ENCODE data around the gene KSR1.

DNA sequence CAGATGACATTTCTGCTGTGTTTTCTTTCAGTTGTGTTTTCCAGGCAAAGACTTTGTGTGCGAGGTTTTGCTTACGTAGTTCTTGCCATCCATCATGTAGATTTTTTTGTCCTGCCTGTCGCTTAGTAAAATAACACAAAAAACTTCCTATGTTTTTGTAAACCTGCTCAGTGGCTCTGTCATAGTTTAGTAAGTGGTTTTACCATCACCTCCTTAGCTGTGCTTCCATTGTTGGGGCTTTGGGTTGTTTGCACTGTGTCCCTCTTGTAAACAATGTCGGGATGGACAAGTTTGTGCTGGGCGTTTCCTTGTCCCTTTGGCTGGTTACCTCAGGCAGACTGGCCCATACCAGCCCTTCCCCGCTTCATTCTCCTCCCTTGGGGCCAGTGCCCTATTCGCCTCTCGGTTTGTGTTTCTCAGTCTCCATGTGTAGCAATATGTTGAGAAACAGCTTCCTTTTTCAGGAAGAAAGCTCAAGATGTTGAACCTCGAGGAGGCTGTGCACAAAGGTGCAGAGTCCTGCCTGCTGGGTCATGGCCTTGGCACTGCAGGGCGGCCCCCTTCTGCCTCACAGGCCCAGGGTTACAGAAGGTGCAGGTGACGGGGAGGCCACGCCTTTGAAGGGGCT, 74.6 kb downstream of the KSR1 start:
- TF ChIP-seq RAD21 (IDR thresholded peaks at IDR 0.05; ENCODE audit: low read length) (no peak), POLR2AphosphoS5 (IDR thresholded peaks at IDR 0.05; ENCODE audit: low read depth, low read length) (no peak), REST (IDR thresholded peaks at IDR 0.05; ENCODE audit: low read depth, low read length) (no peak), CTCF (IDR thresholded peaks at IDR 0.05) (no peak), GABPA (IDR thresholded peaks at IDR 0.05; ENCODE audit: low read depth) (no peak), NFIC (IDR thresholded peaks at IDR 0.05; ENCODE audit: borderline replicate concordance) (no peak), CHD2 (IDR thresholded peaks at IDR 0.05; ENCODE audit: low read length, partially characterized antibody) (no peak), JUND (IDR thresholded peaks at IDR 0.05) (no peak), SMC3 (IDR thresholded peaks at IDR 0.05; ENCODE audit: low read depth, low read length) (no peak), MEF2A (IDR thresholded peaks at IDR 0.05; ENCODE audit: borderline replicate concordance, low read depth) (no peak), USF2 (IDR thresholded peaks at IDR 0.05; ENCODE audit: borderline replicate concordance, low read depth, low read length) (no peak), IRF3 (IDR thresholded peaks at IDR 0.05; ENCODE audit: low read depth, low read length) (no peak), EZH2phosphoT487 (IDR thresholded peaks at IDR 0.05; ENCODE audit: borderline replicate concordance, low read depth) (no peak)
